DOHH2 (cell line): Measurements from ENCODE around the gene BET1L.

Experiments used
- CTCF ChIP-seq: fragments of 200-600 bp; sonication (generic); IDR thresholded peaks from one replicate; pipeline ENCODE4 v1.5.1; 2014; ENCODE audit warnings: antibody characterized with exemption, mild to moderate bottlenecking, low read depth, low read length; ENCODE audit not compliant: poor library complexity, severe bottlenecking
- EZH2phosphoT487 ChIP-seq: fragments of 200-600 bp; sonication (generic); IDR thresholded peaks from 2 replicates; pipeline ENCODE4 v1.6.1; 2017; ENCODE audit warnings: borderline replicate concordance, mild to moderate bottlenecking, antibody characterized with exemption, low read length, moderate library complexity, mixed read lengths

GRCh38 chr11:251550-251949, 44.4 kb upstream of the BET1L start:
- TF ChIP-seq CTCF (no peak), EZH2phosphoT487 (no peak)
